ENCODE measurements around the gene HSF2BP.
A peak's percentile ranks its signal among the peaks of the same experiment; 100 is the strongest.

HSF2BP gene

GRCh38 chr21:43648171-43648570 is 11.1 kb downstream of the HSF2BP start:
- TF ChIP-seq MAX (IDR thresholded peaks at IDR 0.05): no peak

- TF ChIP-seq CREB1 (IDR thresholded peaks at IDR 0.05; ENCODE audit: low read depth) (no peak), TAF1 (IDR thresholded peaks at IDR 0.05; ENCODE audit: low read depth) (no peak), EP300 (IDR thresholded peaks at IDR 0.05; ENCODE audit: borderline replicate concordance) (0 out of 2 replicates have a peak, but pooled peaks have one; percentile 18), TEAD4 (IDR thresholded peaks at IDR 0.05) (peak; percentile 61; the same call in 1 of the 2 replicates), EGR1 (IDR thresholded peaks at IDR 0.05) (no peak), USF1 (IDR thresholded peaks at IDR 0.05) (no peak), MAX (IDR thresholded peaks at IDR 0.05) (peak; percentile 43; the same call in 1 of the 2 replicates), FOXM1 (IDR thresholded peaks at IDR 0.05; ENCODE audit: borderline replicate concordance, low read depth) (no peak), RAD21 (IDR thresholded peaks at IDR 0.05; ENCODE audit: low read depth) (peak; percentile 100)
Measured at GRCh38 chr21:43646550-43647260, 12.6 kb downstream of the HSF2BP start.

GRCh38 chr21:43645976-43646375 is 13.3 kb downstream of the HSF2BP start:
- TF ChIP-seq FOXM1 (IDR thresholded peaks at IDR 0.05; ENCODE audit: borderline replicate concordance, low read depth) (no peak), TEAD4 (IDR thresholded peaks at IDR 0.05) (no peak), CREB1 (IDR thresholded peaks at IDR 0.05; ENCODE audit: low read depth) (no peak), NFIC (IDR thresholded peaks at IDR 0.05) (no peak), MAX (IDR thresholded peaks at IDR 0.05) (no peak), RAD21 (IDR thresholded peaks at IDR 0.05; ENCODE audit: low read depth) (no peak), EGR1 (IDR thresholded peaks at IDR 0.05) (no peak), REST (IDR thresholded peaks at IDR 0.05; ENCODE audit: low read depth) (no peak), EP300 (IDR thresholded peaks at IDR 0.05; ENCODE audit: borderline replicate concordance) (no peak), USF1 (IDR thresholded peaks at IDR 0.05) (no peak), ZBTB7A (IDR thresholded peaks at IDR 0.05; ENCODE audit: low read depth) (no peak), YY1 (IDR thresholded peaks at IDR 0.05; ENCODE audit: low read depth) (no peak), CEBPB (IDR thresholded peaks at IDR 0.05) (no peak)

GRCh38 chr21:43645136-43645891 is 14.0 kb downstream of the HSF2BP start:
- TF ChIP-seq EP300 (IDR thresholded peaks at IDR 0.05; ENCODE audit: borderline replicate concordance): no peak
- TF ChIP-seq RAD21 (IDR thresholded peaks at IDR 0.05; ENCODE audit: low read depth): peak; percentile 26; the same call in 1 of the 2 replicates
- no peak for TF ChIP-seq YY1 (IDR thresholded peaks at IDR 0.05; ENCODE audit: low read depth)

- TF ChIP-seq TAF1 (IDR thresholded peaks at IDR 0.05; ENCODE audit: low read depth) (no peak), EGR1 (IDR thresholded peaks at IDR 0.05) (no peak), ZBTB7A (IDR thresholded peaks at IDR 0.05; ENCODE audit: low read depth) (no peak), TEAD4 (IDR thresholded peaks at IDR 0.05) (no peak), CEBPB (IDR thresholded peaks at IDR 0.05) (no peak), TCF12 (IDR thresholded peaks at IDR 0.05; ENCODE audit: low read depth) (no peak), MAX (IDR thresholded peaks at IDR 0.05) (no peak), EP300 (IDR thresholded peaks at IDR 0.05; ENCODE audit: borderline replicate concordance) (no peak), FOXM1 (IDR thresholded peaks at IDR 0.05; ENCODE audit: borderline replicate concordance, low read depth) (no peak), NFIC (IDR thresholded peaks at IDR 0.05) (no peak), CREB1 (IDR thresholded peaks at IDR 0.05; ENCODE audit: low read depth) (no peak), USF1 (IDR thresholded peaks at IDR 0.05) (no peak), REST (IDR thresholded peaks at IDR 0.05; ENCODE audit: low read depth) (no peak), RAD21 (IDR thresholded peaks at IDR 0.05; ENCODE audit: low read depth) (no peak), YY1 (IDR thresholded peaks at IDR 0.05; ENCODE audit: low read depth) (no peak)
Measured at GRCh38 chr21:43644609-43645008, 14.7 kb downstream of the HSF2BP start.

Measured in Ishikawa (cell line).